Astrocyte (in vitro differentiated cells and primary cell): ENCODE data around the gene USP13. TPM values are rescaled to one million over a fixed set of nuclear protein-coding genes. Genes with fewer than 3 reads are reported as not detected.

Experiments
- DNase-seq: peaks from one replicate; pipeline ENCODE4 v3.0.0-alpha.2; 2010; ENCODE audit warnings: low read depth
- FAIRE-seq: peaks from 2 replicates; lab custom pipeline; 2011; peaks lifted over from hg19 to GRCh38; lab: Jason Lieb, UNC
- H2AFZ ChIP-seq: 2 replicates; pipeline ENCODE4 v1.6.0; 2012; ENCODE audit warnings: low read depth, low read length, inconsistent platforms
- H3K27ac ChIP-seq: 2 replicates; pipeline ENCODE4 v1.5.1; 2011; ENCODE audit warnings: low read depth, low read length, inconsistent platforms
- H3K27me3 ChIP-seq: 2 replicates; pipeline ENCODE4 v1.6.0; 2011; ENCODE audit warnings: low read length, inconsistent platforms; ENCODE audit not compliant: insufficient read depth
- H3K36me3 ChIP-seq: 2 replicates; pipeline ENCODE4 v1.5.1; 2011; ENCODE audit warnings: low read length, inconsistent platforms; ENCODE audit not compliant: insufficient read depth
- H3K4me1 ChIP-seq: 2 replicates; pipeline ENCODE4 v1.5.1; 2011; ENCODE audit warnings: low read length, inconsistent platforms; ENCODE audit not compliant: insufficient read depth
- H3K4me2 ChIP-seq: 2 replicates; pipeline ENCODE4 v1.6.0; 2012; ENCODE audit warnings: low read length, inconsistent platforms
- H3K4me3 ChIP-seq: 2 replicates; pipeline ENCODE4 v1.5.1; 2011; ENCODE audit warnings: low read depth, mild to moderate bottlenecking, low read length, inconsistent platforms; ENCODE audit not compliant: insufficient read depth
- H3K79me2 ChIP-seq: 2 replicates; pipeline ENCODE4 v1.6.0; 2012; ENCODE audit warnings: mild to moderate bottlenecking, low read length, inconsistent platforms; ENCODE audit not compliant: insufficient read depth
- H3K9ac ChIP-seq: 2 replicates; pipeline ENCODE4 v1.6.0; 2012; ENCODE audit warnings: mild to moderate bottlenecking, low read length, inconsistent platforms
- H3K9me3 ChIP-seq: 2 replicates; pipeline ENCODE4 v1.5.1; 2012; ENCODE audit warnings: low read depth, mild to moderate bottlenecking, low read length, inconsistent platforms; ENCODE audit not compliant: insufficient read depth
- H4K20me1 ChIP-seq: 2 replicates; pipeline ENCODE4 v1.6.0; 2012; ENCODE audit warnings: low read length, inconsistent platforms; ENCODE audit not compliant: insufficient read depth
- H3K27ac Mint-ChIP-seq: one replicate; pipeline ENCODE4 v1.8.0; 2021; ENCODE audit warnings: mild to moderate bottlenecking, mixed read lengths; ENCODE audit not compliant: unreplicated experiment
- H3K27me3 Mint-ChIP-seq: one replicate; pipeline ENCODE4 v1.8.0; 2021; ENCODE audit warnings: low read depth, mixed read lengths; ENCODE audit not compliant: unreplicated experiment
- H3K36me3 Mint-ChIP-seq: one replicate; pipeline ENCODE4 v1.8.0; 2021; ENCODE audit warnings: low read depth, mixed read lengths; ENCODE audit not compliant: unreplicated experiment
- H3K4me1 Mint-ChIP-seq: one replicate; pipeline ENCODE4 v1.8.0; 2021; ENCODE audit warnings: low read depth, mixed read lengths; ENCODE audit not compliant: unreplicated experiment
- H3K4me3 Mint-ChIP-seq: one replicate; pipeline ENCODE4 v1.8.0; 2021; ENCODE audit warnings: mild to moderate bottlenecking, moderate library complexity, mixed read lengths; ENCODE audit not compliant: unreplicated experiment
- H3K9me3 Mint-ChIP-seq: one replicate; pipeline ENCODE4 v1.8.0; 2021; ENCODE audit warnings: mild to moderate bottlenecking, mixed read lengths; ENCODE audit not compliant: unreplicated experiment
- EZH2 ChIP-seq: IDR thresholded peaks from 2 replicates; pipeline ENCODE4 v1.6.1; 2012; ENCODE audit warnings: mild to moderate bottlenecking, low read length, inconsistent platforms; ENCODE audit not compliant: insufficient read depth
- total RNA-seq: library from RNA; stranded (reverse); gene quantifications from 2 replicates; pipeline ENCODE4 v1.2.1, GENCODE V29; 2021
- TF ChIP-seq, protein P1 (sequence below): IDR thresholded peaks from 2 replicates; pipeline ENCODE4 v1.5.1; 2011; ENCODE audit warnings: low read depth, mild to moderate bottlenecking, inconsistent platforms, low read length, moderate library complexity; ENCODE audit not compliant: insufficient read depth

USP13 gene
- total RNA-seq, 1 donor from 2014 or later = 7.4 TPM

GRCh38 chr3:179610066-179610465, 42.8 kb upstream of the USP13 start:
- no peak for FAIRE-seq
- Mint-ChIP-seq H3K4me3 (no peak overlapping the region), H3K9me3 (no peaks in the 10 kb centered on the region), H3K4me1 (peaks cover 14% of the 10 kb centered on the region), H3K36me3 (no peaks in the 10 kb centered on the region), H3K27ac (no peak overlapping the region), H3K27me3 (no peaks in the 10 kb centered on the region)
- Histone ChIP-seq H3K79me2 (peaks cover 41% of the 10 kb centered on the region), H3K36me3 (no peaks in the 10 kb centered on the region), H3K9ac (no peak overlapping the region), H3K4me3 (no peak overlapping the region), H3K27ac (no peak overlapping the region), H2AFZ (no peak overlapping the region), H3K4me1 (peaks cover 15% of the 10 kb centered on the region), H4K20me1 (no peaks in the 10 kb centered on the region), H3K4me2 (no peak overlapping the region), H3K27me3 (no peaks in the 10 kb centered on the region), H3K9me3 (no peaks in the 10 kb centered on the region)
- TF ChIP-seq, protein P1, sequence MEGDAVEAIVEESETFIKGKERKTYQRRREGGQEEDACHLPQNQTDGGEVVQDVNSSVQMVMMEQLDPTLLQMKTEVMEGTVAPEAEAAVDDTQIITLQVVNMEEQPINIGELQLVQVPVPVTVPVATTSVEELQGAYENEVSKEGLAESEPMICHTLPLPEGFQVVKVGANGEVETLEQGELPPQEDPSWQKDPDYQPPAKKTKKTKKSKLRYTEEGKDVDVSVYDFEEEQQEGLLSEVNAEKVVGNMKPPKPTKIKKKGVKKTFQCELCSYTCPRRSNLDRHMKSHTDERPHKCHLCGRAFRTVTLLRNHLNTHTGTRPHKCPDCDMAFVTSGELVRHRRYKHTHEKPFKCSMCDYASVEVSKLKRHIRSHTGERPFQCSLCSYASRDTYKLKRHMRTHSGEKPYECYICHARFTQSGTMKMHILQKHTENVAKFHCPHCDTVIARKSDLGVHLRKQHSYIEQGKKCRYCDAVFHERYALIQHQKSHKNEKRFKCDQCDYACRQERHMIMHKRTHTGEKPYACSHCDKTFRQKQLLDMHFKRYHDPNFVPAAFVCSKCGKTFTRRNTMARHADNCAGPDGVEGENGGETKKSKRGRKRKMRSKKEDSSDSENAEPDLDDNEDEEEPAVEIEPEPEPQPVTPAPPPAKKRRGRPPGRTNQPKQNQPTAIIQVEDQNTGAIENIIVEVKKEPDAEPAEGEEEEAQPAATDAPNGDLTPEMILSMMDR = no peak
- no peak for TF ChIP-seq EZH2
- no peak for DNase-seq

DNA sequence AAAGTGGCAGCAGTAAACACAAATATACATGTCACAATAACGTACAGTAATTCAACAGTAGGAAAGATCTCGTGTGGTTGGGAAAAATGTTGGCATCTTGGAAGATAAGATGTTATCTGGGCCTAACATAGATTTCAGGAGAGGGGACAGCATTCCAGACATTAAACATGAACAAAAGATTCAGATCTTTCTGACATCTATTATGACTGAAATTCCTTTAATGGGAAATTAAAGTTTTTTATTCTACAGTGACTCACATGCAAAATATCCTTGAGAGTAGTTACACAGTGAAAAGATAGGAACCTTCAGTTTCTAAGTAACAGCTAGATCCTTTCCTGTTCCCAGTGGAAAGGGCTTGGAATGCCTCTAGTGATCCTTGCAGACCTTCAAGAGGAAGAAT, 39.0 kb upstream of the USP13 start:
- peaks cover 8% of the 10 kb centered on the region for H3K36me3 ChIP-seq
- peak; percentile 71 for FAIRE-seq

More for the DNA sequence above, 39.0 kb upstream of the USP13 start:
- peak overlapping the region; percentile 48 for H3K27ac ChIP-seq
- Mint-ChIP-seq H3K9me3 (no peaks in the 10 kb centered on the region), H3K4me1 (peaks cover 16% of the 10 kb centered on the region), H3K4me3 (no peak overlapping the region), H3K36me3 (peaks cover 2% of the 10 kb centered on the region), H3K27me3 (no peaks in the 10 kb centered on the region), H3K27ac (peak overlapping the region; percentile 23)
- DNase-seq = peak; percentile 60
- H3K4me1 ChIP-seq = peaks cover 14% of the 10 kb centered on the region
- peaks cover 15% of the 10 kb centered on the region for H3K79me2 ChIP-seq
- no peaks in the 10 kb centered on the region for H3K27me3 ChIP-seq
- H4K20me1 ChIP-seq = no peaks in the 10 kb centered on the region
- TF ChIP-seq EZH2 = no peak
- TF ChIP-seq, protein P1 = no peak
- H3K9ac ChIP-seq = peak overlapping the region; percentile 29
- H2AFZ ChIP-seq = no peak overlapping the region
- H3K4me3 ChIP-seq = no peak overlapping the region
- no peaks in the 10 kb centered on the region for H3K9me3 ChIP-seq
- H3K4me2 ChIP-seq = peak overlapping the region; percentile 57
